ENCODE data around the gene NTM. TPM values are rescaled to one million over a fixed set of nuclear protein-coding genes. Genes with fewer than 3 reads are reported as not detected.

NTM gene
- total RNA-seq, 1 experiment from 2014 or later = 9.9 TPM

DNA sequence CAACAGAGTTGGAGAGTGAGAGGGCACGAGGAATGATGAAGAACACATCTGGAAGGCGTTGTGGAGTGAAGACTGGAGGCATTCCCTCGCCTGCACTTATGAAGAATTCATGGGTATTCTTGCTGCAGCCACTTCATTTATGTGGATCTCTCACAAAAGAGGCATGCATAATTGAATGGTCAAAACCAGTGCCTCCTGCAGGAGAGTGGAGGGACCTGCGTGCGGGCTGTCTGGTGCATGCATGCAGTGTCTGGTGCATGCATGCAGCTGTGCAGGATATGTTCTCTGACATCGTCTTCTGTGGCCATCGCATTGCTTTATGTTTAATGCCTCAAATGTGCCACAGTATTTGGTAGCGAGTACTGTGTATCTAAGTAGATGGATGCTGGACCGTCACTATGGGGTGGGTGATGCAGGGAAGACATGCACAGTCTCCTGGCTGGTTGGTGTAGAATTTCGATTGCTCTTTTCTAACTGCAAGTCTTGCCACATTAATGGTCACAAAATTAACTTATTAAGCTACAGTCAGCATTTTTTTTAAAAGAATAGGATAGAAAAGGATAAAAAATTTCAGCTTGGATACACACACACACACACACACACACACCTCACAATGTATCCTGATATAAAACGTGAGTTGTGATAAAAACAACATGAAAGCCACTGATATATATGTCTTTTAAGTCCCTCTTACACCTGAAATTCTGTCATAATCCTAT is 20.9 kb upstream of the NTM start:
- no peak overlapping the region for H3K4me3 Mint-ChIP-seq
- no peak overlapping the region for H2BK120ac ChIP-seq (ENCODE audit: low read depth, low read length, poor library complexity, severe bottlenecking)
- H3K36me3 Mint-ChIP-seq (ENCODE audit: insufficient read depth in 1 of 3, low read depth in 3 of 3) = peaks cover 0 to 3% (median 3%) of the 10 kb centered on the region in 3 experiments; a peak in 2 of 7 replicates
- H3K4ac ChIP-seq (ENCODE audit: low read depth, low read length) = no peak overlapping the region
- no peak overlapping the region for H3K18ac ChIP-seq (ENCODE audit: insufficient read length, low read depth, low read length)
- no peak overlapping the region for H4K91ac ChIP-seq (ENCODE audit: insufficient read length, low read depth, low read length)
- no peak overlapping the region for H3K9ac ChIP-seq (ENCODE audit: extremely low read depth, insufficient read length, low read length)
- no peak overlapping the region for H4K5ac ChIP-seq (ENCODE audit: insufficient read length, low read depth, low read length)
- H2BK20ac ChIP-seq (ENCODE audit: low read depth, low read length, poor library complexity, severe bottlenecking) = no peak overlapping the region
- no peak overlapping the region for H4K8ac ChIP-seq (replicated peaks; ENCODE audit: insufficient read length, low read depth, low read length)
- no peaks in the 10 kb centered on the region for H3K23me2 ChIP-seq (ENCODE audit: insufficient read length, low read depth, low read length, poor library complexity, severe bottlenecking)
- H2AFZ ChIP-seq (ENCODE audit: low read length) = no peak overlapping the region
- H4K20me1 ChIP-seq (ENCODE audit: control insufficient read depth, insufficient read depth, insufficient read length) = no peaks in the 10 kb centered on the region
- no peak overlapping the region for H2BK15ac ChIP-seq (ENCODE audit: low read depth, low read length)
- no peak overlapping the region for H2BK5ac ChIP-seq (ENCODE audit: insufficient read length, low read length)
- H3K27ac ChIP-seq (ENCODE audit: insufficient read length, low read depth, low read length) = no peak overlapping the region
- H2BK12ac ChIP-seq (ENCODE audit: insufficient read length, low read depth, low read length) = no peak overlapping the region
- H3K79me2 ChIP-seq (ENCODE audit: insufficient read depth, low read length) = no peaks in the 10 kb centered on the region
- H3K4me1 Mint-ChIP-seq = peaks cover 21% of the 10 kb centered on the region in 2 experiments
- peaks cover 8% of the 10 kb centered on the region for H3K4me1 ChIP-seq (ENCODE audit: insufficient read depth, low read length)
- H3K14ac ChIP-seq (ENCODE audit: insufficient read depth, low read length) = no peak overlapping the region
- H3K23ac ChIP-seq (ENCODE audit: insufficient read length, low read depth, low read length) = no peak overlapping the region
- no peaks in the 10 kb centered on the region for H3K9me3 Mint-ChIP-seq
- peak; percentile 54 for TF ChIP-seq CTCF (conservative IDR thresholded peaks at IDR 0.05)
- no peak overlapping the region for H3K56ac ChIP-seq (ENCODE audit: insufficient read length, low read depth, low read length)
- H3T11ph ChIP-seq (ENCODE audit: low read length) = no peak overlapping the region
- no peaks in the 10 kb centered on the region for H3K9me3 ChIP-seq (ENCODE audit: control insufficient read depth, low read depth, low read length)
- DNase-seq = no peak
- H3K27me3 ChIP-seq (ENCODE audit: insufficient read depth, low read length) = no peaks in the 10 kb centered on the region
- H2AK5ac ChIP-seq (ENCODE audit: insufficient read length, low read length) = no peak overlapping the region
- H3K27ac Mint-ChIP-seq = no peak overlapping the region
- no peak overlapping the region for H3K4me2 ChIP-seq (ENCODE audit: insufficient read depth, insufficient read length, low read length)
- WGBS (ENCODE audit: extremely low coverage, insufficient read length, low lambda C conversion rate) = no CpG with 5 or more reads among the region's 11 CpGs
- no peaks in the 10 kb centered on the region; the same call in 1 of the 2 replicates for H3K27me3 Mint-ChIP-seq (ENCODE audit: low read depth)
- H3K79me1 ChIP-seq (ENCODE audit: insufficient read depth, low read depth, low read length, poor library complexity, severe bottlenecking) = no peaks in the 10 kb centered on the region
